ENCODE results near the gene NFYC.

The NFYC gene

DNA sequence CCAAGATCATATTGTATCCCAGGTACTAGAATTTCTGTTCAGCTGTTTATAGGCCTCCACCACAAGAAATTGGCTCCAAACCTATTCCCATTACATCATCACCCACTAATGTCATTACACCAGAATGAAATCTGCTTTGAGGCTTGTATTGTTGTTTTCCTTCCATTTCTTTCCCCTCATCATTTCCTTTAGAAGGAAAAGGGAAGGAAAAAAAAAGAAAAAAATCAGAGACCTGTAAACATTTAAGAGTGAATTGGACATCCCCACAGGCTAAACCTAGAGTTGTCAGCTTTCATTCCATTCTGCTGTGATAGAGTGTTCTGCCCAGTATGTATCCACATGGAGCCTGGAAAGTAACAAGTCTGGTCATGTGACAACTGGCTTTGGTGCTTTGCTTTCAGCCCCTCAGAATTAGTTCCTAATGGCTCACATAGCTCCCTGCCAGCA, 44.6 kb downstream of the NFYC start:
- H3K27me3 Mint-ChIP-seq: no peaks in the 10 kb centered on the region
- no peak overlapping the region for H3K4me3 Mint-ChIP-seq
- no peak overlapping the region for H3K27ac Mint-ChIP-seq
- peaks cover 14% of the 10 kb centered on the region for H3K36me3 Mint-ChIP-seq
- no peaks in the 10 kb centered on the region for H3K9me3 Mint-ChIP-seq
- peaks cover 61% of the 10 kb centered on the region for H3K4me1 Mint-ChIP-seq

DNA sequence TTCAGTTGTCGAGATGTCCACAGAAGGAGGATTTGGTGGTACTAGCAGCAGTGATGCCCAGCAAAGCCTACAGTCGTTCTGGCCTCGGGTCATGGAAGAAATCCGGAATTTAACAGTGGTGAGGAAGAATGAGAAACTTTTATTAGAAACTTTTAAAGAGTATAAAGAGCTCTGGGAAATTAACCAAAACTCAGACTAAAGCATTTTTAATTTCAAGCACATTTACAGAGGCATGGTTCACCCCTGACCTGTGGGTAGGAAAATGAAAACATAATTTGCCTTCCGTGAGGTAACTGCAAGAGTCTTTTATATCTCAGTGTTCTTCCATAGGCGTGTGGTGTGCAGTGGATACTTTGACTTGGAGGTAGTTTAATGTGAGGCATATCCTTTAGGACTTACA, 47.3 kb downstream of the NFYC start:
- H3K4me3 Mint-ChIP-seq: no peak overlapping the region
- H3K27ac Mint-ChIP-seq: no peak overlapping the region
- no peaks in the 10 kb centered on the region for H3K27me3 Mint-ChIP-seq
- H3K9me3 Mint-ChIP-seq: no peaks in the 10 kb centered on the region
- peaks cover 18% of the 10 kb centered on the region for H3K36me3 Mint-ChIP-seq
- H3K4me1 Mint-ChIP-seq: peaks cover 65% of the 10 kb centered on the region

DNA sequence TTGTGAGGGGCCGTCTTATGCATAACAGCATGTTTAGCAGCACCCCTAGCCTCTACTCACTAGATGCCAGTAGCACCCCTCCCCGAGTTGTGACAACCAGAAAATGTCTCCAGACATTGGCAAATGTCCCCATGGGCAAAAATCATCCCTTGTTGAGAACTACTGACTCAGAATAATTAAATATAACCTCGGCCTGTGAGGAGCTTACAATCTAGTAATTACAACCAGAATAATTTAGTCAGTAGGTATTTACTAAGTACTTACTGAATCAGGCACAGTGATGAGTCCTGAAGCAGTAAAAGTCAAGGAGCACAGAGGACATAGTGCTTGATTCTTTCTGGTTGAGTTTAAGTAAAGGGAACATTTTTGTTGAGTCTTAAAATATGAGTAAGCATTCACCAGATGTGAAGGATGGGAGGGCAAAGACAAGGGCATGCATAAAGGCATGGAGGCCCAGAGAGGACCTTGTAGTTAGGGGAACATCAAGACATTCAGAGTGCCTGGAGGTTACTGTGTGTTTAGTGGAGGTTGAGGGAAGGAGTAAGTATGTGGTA, 48.0 kb downstream of the NFYC start:
- Mint-ChIP-seq H3K36me3 (peaks cover 18% of the 10 kb centered on the region), H3K4me1 (peaks cover 65% of the 10 kb centered on the region), H3K4me3 (no peak overlapping the region), H3K9me3 (no peaks in the 10 kb centered on the region), H3K27ac (no peak overlapping the region), H3K27me3 (no peaks in the 10 kb centered on the region)

DNA sequence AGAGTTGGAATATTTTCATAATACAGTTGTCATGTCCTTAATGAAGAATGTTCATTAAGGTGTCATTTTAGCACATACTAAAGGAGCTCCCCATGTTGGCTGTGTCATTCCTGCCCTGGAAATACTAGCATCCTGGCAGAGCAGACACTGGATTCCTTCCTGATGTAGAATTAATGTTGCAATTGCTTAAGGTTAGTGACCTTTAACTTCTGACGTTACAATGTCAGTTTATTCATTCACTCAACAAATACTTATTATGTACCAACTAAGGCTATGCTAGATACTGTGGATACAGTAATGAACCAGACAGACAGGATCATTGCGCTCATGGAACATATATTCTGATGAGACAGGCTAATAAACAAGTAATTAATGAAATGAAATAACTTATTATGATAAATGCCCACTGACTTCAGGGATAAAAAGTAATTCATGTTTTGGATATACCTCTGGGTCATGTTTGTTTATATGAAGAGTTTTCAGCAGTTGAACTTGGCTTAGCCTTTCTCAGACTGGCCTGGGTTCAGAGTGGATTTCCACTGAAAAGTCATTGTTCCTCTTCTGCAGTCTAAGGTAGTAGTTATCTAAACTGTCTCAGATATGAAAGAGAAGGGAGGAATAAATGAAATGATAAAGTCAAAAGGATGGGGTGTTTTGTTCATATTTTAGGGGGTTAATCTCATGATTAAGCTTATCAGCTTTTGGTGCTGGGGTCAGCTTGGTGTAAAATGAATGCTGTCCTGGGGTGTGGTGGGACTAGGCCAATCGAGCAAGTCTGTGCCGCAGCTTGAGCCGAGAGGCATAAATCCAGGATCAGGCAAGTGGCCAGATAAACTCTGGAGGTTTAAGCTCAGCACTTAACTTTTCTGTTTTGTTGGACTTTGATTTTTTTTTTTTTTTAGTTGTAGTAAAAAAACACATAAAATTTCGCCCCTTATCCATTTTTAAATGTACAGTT, 48.8 kb downstream of the NFYC start:
- peaks cover 18% of the 10 kb centered on the region for H3K36me3 Mint-ChIP-seq
- H3K27me3 Mint-ChIP-seq: no peaks in the 10 kb centered on the region
- H3K4me1 Mint-ChIP-seq: peaks cover 64% of the 10 kb centered on the region
- H3K4me3 Mint-ChIP-seq: no peak overlapping the region
- H3K27ac Mint-ChIP-seq: no peak overlapping the region
- no peaks in the 10 kb centered on the region for H3K9me3 Mint-ChIP-seq

DNA sequence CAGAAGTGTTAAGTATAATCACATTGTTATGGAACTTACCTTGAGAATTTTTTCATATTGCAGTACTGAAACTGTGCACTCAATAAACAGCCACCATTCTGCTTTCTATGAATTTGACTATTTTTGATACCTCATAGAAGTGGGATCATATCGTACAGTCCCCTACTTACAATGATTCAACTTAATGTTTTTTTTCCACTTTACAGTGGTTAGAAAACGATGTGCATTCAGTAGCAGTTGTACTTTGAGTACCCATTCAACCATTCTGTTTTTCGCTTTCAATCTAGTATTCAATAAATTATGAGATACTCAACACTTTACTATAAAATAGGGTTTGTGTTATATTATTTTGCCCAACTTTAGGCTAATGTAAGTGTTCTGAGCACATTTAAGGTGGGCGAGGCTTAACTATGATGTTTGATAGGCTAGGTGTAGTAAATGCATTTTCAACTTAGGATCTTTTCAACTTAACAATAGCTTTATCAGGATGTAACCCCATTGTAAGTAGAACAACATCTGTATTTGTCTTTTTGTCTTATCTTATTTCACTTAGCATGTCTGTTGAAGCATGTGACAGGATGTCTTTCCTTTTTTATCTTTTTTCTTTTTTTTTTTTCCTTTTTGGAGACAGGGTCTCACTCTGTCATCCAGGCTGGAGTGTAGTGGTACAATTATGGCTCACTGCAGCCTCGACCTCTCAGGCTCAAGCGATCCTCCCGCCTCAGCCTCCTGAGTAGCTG, 49.7 kb downstream of the NFYC start:
- H3K27me3 Mint-ChIP-seq: no peaks in the 10 kb centered on the region
- H3K27ac Mint-ChIP-seq: peak overlapping the region; percentile 35
- no peak overlapping the region for H3K4me3 Mint-ChIP-seq
- H3K9me3 Mint-ChIP-seq: no peaks in the 10 kb centered on the region
- H3K36me3 Mint-ChIP-seq: peaks cover 20% of the 10 kb centered on the region
- peaks cover 66% of the 10 kb centered on the region for H3K4me1 Mint-ChIP-seq

DNA sequence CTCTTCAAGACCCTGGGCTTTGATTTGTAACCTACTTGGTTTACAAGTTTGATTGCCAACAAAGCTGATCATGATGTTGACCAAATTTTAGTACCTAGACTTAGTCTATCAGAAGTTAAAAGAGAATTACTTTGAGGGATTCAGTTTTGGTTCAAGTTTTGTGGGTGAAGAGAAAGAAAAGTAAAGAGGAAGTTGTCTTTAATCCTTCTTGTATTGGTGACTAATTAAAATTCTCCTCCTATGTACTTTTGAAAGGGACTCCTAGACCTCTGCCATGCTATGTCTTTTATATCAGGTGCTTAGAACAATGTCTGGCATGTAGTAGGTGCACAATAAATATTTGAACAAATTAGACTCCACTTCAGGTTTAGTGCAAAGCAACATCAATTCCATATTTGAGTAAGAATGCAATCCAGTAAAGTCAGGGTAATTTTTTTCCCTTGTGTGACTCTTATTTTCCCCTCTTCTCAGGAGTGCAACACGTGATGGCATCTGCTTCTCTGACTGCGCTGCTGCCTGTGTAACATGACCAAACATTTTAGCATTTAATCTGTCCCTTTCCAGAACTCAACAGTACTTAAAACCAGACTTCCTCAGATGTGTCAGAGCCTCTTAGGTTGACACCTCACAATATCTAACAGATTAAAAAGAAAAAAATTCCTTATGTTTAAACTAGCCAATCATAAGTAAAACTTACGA, 51.0 kb downstream of the NFYC start:
- Mint-ChIP-seq H3K27me3 (no peaks in the 10 kb centered on the region), H3K27ac (peak overlapping the region; percentile 88), H3K4me3 (no peak overlapping the region), H3K36me3 (peaks cover 20% of the 10 kb centered on the region), H3K4me1 (peaks cover 64% of the 10 kb centered on the region), H3K9me3 (no peaks in the 10 kb centered on the region)

DNA sequence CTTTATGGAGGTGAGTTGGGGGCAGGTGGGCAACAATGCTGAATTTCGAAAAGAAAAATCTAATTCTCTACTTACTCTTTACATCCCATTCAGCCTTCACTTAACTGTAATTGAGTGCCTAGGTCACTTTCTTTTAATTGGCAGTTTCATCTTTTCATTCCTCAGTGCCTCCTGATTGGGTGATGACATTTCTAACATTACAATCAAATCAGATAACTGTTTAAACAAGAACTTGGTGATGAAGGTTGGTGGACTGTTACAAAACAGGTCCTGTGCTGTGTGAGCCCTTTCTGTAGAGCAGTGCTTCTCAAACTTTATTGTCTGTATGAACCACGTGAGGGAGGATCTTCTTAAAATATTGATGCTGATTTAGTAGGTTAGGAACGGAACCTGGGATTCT, 51.9 kb downstream of the NFYC start:
- Mint-ChIP-seq H3K4me3 (no peak overlapping the region), H3K27me3 (no peaks in the 10 kb centered on the region), H3K36me3 (peaks cover 20% of the 10 kb centered on the region), H3K9me3 (no peaks in the 10 kb centered on the region), H3K27ac (peak overlapping the region; percentile 15), H3K4me1 (peaks cover 63% of the 10 kb centered on the region)

DNA sequence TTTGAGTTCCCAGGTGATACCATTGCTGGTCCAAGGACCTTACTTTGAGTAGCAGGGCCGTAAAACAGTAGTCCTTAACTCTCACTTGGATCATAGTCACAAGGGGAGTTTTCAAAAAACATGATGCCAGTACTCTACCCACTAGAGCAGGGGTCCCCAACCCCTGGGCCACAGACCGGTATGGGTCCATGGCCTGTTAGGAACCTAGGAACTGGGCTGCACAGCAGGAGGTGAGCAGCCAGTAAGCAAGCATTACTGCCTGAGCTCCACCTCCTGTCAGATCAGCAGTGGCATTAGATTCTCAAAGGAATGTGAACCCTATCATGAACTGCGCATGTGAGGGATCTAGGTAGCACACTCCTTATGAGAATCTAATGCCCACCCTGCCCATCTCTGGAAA, 52.4 kb downstream of the NFYC start:
- Mint-ChIP-seq H3K36me3 (peaks cover 17% of the 10 kb centered on the region), H3K27me3 (no peaks in the 10 kb centered on the region), H3K4me3 (no peak overlapping the region), H3K4me1 (peaks cover 59% of the 10 kb centered on the region), H3K27ac (peak overlapping the region; percentile 15), H3K9me3 (no peaks in the 10 kb centered on the region)

DNA sequence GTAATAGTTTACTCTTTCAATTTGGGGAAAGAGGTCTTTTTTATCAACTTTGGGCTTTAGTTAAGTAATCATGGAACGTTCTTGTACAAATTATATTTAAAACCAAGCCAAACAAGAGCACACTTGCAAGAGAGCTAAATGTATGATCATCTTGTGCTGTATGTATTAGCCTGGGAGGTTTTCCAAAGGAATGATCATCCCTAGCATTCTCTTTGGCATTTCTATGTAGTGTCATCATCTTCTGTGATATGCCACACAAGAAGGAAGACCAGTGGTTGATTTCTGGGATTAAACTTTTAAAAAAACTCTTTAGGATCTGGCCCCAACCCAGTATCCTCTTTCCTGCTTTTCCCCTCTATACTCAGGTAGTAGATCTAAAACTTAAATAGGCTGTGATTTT, 53.7 kb downstream of the NFYC start:
- peaks cover 46% of the 10 kb centered on the region for H3K4me1 Mint-ChIP-seq
- H3K27ac Mint-ChIP-seq: peak overlapping the region; percentile 19
- peaks cover 13% of the 10 kb centered on the region for H3K36me3 Mint-ChIP-seq
- no peak overlapping the region for H3K4me3 Mint-ChIP-seq
- H3K27me3 Mint-ChIP-seq: no peaks in the 10 kb centered on the region
- H3K9me3 Mint-ChIP-seq: no peaks in the 10 kb centered on the region

DNA sequence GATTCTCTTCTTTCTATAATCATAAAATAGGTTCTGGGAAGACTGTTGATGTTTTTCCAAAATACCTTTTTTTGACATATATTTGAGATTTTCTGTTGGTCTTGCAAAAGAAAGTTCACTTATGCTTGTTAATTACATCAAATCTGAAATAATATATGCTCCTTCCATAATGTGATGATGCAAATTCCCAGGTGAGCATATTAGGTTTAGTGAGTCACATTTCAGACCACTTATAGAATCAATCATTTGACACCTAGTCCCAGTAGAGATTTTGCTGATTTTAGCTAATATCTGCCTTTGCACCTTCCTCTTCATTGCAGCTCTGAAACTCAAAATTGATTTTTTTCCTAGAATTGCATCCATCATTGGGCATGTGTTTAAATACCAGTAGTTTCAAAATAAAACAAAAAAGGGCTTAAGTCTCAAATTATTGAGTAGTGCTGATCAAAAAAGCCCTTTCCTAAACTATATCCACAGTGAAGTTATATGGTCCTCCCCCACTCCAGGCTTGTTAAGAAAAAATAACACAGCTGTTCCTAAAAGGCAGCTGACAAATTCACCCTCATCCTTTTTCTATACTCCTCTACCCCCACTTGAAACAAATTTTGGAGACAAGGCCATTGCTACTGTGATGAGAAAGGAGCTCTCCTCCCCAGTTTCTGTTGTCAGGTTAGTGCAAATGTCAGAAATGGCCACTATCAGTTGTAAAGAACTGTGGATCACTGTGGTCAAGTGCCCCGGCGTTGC, 55.0 kb downstream of the NFYC start:
- H3K4me3 Mint-ChIP-seq: no peak overlapping the region
- H3K36me3 Mint-ChIP-seq: peaks cover 9% of the 10 kb centered on the region
- H3K27ac Mint-ChIP-seq: no peak overlapping the region

DNA sequence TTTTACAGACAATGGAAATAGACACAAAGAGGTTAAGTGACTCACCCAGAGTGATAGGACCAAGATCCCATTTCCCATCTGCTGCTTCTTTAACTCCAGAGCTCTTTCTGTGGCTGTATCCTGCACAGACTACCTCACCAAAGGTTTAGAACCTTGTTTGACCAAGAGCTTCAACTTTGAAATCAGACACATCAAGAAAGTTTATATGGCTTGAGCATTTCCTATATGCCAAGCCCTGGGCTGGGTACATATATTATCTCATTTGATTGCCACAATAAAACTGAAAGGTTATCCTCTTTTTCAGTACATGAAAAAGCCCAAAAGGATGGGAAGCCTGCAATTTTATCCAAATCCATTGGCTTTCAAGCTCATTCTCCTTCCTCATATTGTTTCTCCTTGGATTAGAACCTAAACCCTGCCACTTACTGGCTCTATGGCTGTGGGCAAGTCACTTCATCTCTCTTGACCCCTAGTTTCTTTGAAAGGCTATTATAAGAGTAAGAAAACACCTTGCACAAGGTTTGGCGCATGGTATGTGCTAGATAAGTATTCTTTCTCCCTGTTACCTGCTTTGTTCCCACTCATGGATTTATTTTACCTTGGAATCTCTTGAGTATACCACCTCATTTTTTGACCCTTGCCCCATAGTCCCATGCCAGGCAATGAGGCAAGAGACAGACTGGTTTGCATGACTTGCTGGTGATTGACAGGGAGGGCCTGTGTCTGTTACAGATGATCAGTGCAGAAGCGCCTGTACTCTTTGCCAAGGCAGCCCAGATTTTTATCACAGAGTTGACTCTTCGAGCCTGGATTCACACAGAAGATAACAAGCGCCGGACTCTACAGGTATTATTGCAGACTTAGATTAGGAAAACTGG, 57.6 kb downstream of the NFYC start:
- H3K27ac Mint-ChIP-seq: no peak overlapping the region
- no peaks in the 10 kb centered on the region for H3K27me3 Mint-ChIP-seq
- H3K9me3 Mint-ChIP-seq: no peaks in the 10 kb centered on the region
- no peak overlapping the region for H3K4me3 Mint-ChIP-seq
- H3K36me3 Mint-ChIP-seq: peaks cover 11% of the 10 kb centered on the region
- H3K4me1 Mint-ChIP-seq: peaks cover 39% of the 10 kb centered on the region

More for the DNA sequence above, 55.0 kb downstream of the NFYC start:
- H3K27me3 Mint-ChIP-seq: no peaks in the 10 kb centered on the region
- peaks cover 42% of the 10 kb centered on the region for H3K4me1 Mint-ChIP-seq
- H3K9me3 Mint-ChIP-seq: no peaks in the 10 kb centered on the region

DNA sequence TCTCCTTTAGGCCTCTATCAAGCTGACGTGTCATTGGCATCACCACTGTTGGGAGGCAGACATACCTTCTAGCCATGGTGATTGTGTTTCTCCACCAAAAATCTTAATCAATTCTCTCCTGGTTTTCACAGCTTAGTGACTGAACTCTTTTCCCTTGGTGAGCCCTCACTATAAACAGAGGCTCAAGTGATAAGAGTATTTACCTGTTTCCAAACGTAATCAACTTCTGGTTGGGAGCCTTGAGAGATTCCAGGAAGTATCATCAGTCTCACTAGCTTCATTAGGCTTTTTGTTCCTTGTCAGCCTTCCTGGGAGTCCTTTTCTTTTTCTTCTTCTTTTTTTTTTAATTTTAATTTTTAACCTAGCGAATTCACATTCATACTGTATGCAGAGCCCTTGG, 58.3 kb downstream of the NFYC start:
- Mint-ChIP-seq H3K4me1 (peaks cover 38% of the 10 kb centered on the region), H3K36me3 (peaks cover 11% of the 10 kb centered on the region), H3K4me3 (no peak overlapping the region), H3K27me3 (no peaks in the 10 kb centered on the region), H3K27ac (no peak overlapping the region), H3K9me3 (no peaks in the 10 kb centered on the region)

DNA sequence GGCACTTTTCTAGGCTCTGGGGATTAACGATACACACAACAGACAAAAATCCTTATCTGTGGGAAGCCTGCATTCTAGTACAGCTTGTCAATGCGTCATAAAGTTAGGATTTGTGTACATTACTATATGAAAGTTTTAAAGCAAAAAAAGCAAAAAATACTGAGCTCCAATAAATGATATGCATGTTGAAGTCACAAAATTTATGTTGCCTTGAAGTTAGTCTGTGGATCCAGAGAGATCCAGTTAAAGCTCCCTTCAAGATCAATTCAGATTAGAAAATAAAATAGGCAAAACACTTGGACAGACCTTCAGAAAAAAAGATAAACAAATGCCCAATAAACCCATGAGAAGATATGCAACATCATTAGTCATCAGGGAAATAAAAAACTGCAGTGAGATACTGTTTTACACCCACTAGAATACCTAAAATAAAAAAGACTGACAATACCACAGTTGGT, 59.0 kb downstream of the NFYC start:
- H3K27me3 Mint-ChIP-seq: no peaks in the 10 kb centered on the region
- peaks cover 32% of the 10 kb centered on the region for H3K4me1 Mint-ChIP-seq
- no peak overlapping the region for H3K27ac Mint-ChIP-seq
- no peaks in the 10 kb centered on the region for H3K9me3 Mint-ChIP-seq
- H3K4me3 Mint-ChIP-seq: no peak overlapping the region
- H3K36me3 Mint-ChIP-seq: peaks cover 11% of the 10 kb centered on the region

DNA sequence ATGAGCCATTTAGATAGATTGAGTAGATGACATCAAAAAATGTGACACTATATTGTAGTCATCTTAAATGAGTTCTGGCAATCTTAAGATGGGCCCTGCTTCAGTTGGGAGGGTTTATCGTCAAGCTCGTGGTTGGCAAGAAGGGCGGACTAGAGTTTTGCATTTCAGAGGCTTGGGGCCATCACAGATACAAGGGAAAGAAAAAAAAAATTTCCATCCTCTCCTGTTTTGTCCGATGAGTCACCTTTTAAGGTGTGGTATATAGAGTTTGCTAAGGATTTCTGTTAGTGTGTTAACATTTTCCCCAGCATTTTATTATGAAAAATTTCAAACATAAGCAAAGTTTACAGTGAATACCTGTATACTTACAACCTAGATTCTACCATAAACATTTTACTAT, 60.3 kb downstream of the NFYC start:
- Mint-ChIP-seq H3K4me1 (peaks cover 24% of the 10 kb centered on the region), H3K9me3 (no peaks in the 10 kb centered on the region), H3K27me3 (no peaks in the 10 kb centered on the region), H3K36me3 (peaks cover 11% of the 10 kb centered on the region), H3K4me3 (no peak overlapping the region), H3K27ac (peak overlapping the region; percentile 13)

Data from activated naive CD4-positive, alpha-beta T cell treated with anti-CD3 and anti-CD28 coated beads, Interleukin-2, amount 50 U/mL, for 24 hours (primary cell).